Neural progenitor cell (in vitro differentiated cells): ENCODE data around the gene TMEM164. TPM values are rescaled to one million over a fixed set of nuclear protein-coding genes. Genes with fewer than 3 reads are reported as not detected.

Experiments used
- DNase-seq: peaks from one replicate; pipeline ENCODE4 v3.0.0-alpha.2; 2016; ENCODE audit warnings: low spot score
- H2AFZ ChIP-seq: fragments of 200-600 bp; sonication (generic); replicated peaks from 2 replicates; pipeline ENCODE4 v1.6.1; 2016; ENCODE audit warnings: antibody characterized with exemption
- H3F3A ChIP-seq: fragments of 200-600 bp; sonication (generic); 2 replicates; pipeline ENCODE4 v1.6.1; 2016; ENCODE audit warnings: antibody characterized with exemption, low read depth
- H3K27ac ChIP-seq: fragments of 200-600 bp; sonication (generic); 2 replicates; pipeline ENCODE4 v1.5.1; 2016; ENCODE audit warnings: mild to moderate bottlenecking
- H3K27me3 ChIP-seq: fragments of 200-600 bp; sonication (generic); 2 replicates; pipeline ENCODE4 v1.6.1; 2016; ENCODE audit warnings: mild to moderate bottlenecking, moderate library complexity
- H3K36me3 ChIP-seq: fragments of 200-600 bp; sonication (generic); 2 replicates; pipeline ENCODE4 v1.5.1; 2016
- H3K4me1 ChIP-seq: fragments of 200-600 bp; sonication (generic); 2 replicates; pipeline ENCODE4 v1.6.1; 2016; ENCODE audit warnings: mixed run types
- H3K4me2 ChIP-seq: fragments of 200-600 bp; sonication (generic); 2 replicates; pipeline ENCODE4 v1.6.1; 2016
- H3K4me3 ChIP-seq: fragments of 200-600 bp; sonication (generic); 2 replicates; pipeline ENCODE4 v1.5.1; 2016
- H3K79me2 ChIP-seq: fragments of 200-600 bp; sonication (generic); 2 replicates; pipeline ENCODE4 v1.6.1; 2016; ENCODE audit warnings: low read depth
- H3K9ac ChIP-seq: fragments of 200-600 bp; sonication (generic); 2 replicates; pipeline ENCODE4 v1.6.1; 2016
- H3K9me3 ChIP-seq: fragments of 200-600 bp; sonication (generic); 2 replicates; pipeline ENCODE4 v1.5.1; 2016; ENCODE audit warnings: low read depth
- H4K20me1 ChIP-seq: fragments of 200-600 bp; sonication (generic); 2 replicates; pipeline ENCODE4 v1.6.1; 2016; ENCODE audit warnings: low read depth
- H3K27ac Mint-ChIP-seq: 3 replicates; pipeline ENCODE4 v1.8.0; 2021; ENCODE audit warnings: mixed read lengths
- H3K27me3 Mint-ChIP-seq: 2 replicates; pipeline ENCODE4 v1.8.0; 2022; ENCODE audit warnings: low read depth, mild to moderate bottlenecking, inconsistent platforms, moderate library complexity, mixed read lengths; ENCODE audit not compliant: insufficient read depth
- H3K36me3 Mint-ChIP-seq: 3 replicates; pipeline ENCODE4 v1.8.0; 2021; ENCODE audit warnings: mixed read lengths
- H3K4me1 Mint-ChIP-seq: 3 replicates; pipeline ENCODE4 v1.8.0; 2021; ENCODE audit warnings: mixed read lengths
- H3K4me3 Mint-ChIP-seq: 3 replicates; pipeline ENCODE4 v1.8.0; 2021; ENCODE audit warnings: mild to moderate bottlenecking, moderate library complexity, mixed read lengths
- H3K9me3 Mint-ChIP-seq: 3 replicates; pipeline ENCODE4 v1.8.0; 2020; ENCODE audit warnings: mixed read lengths
- EZH2 ChIP-seq: fragments of 200-600 bp; sonication (generic); IDR thresholded peaks from 2 replicates; pipeline ENCODE4 v1.6.1; 2017; ENCODE audit warnings: antibody characterized with exemption, mild to moderate bottlenecking, moderate library complexity
- EZH2phosphoT487 ChIP-seq: fragments of 200-600 bp; sonication (generic); IDR thresholded peaks from 2 replicates; pipeline ENCODE4 v1.6.1; 2017; ENCODE audit warnings: antibody characterized with exemption
- total RNA-seq: library from RNA; depleted of rRNA; stranded (reverse); fragments of >200 nt; gene quantifications from 2 replicates; pipeline ENCODE4 v1.2.3, GENCODE V29; 2015; ENCODE audit warnings: low replicate concordance
- TF ChIP-seq, protein P1 (sequence below): fragments of 200-600 bp; sonication (generic); IDR thresholded peaks from 2 replicates; pipeline ENCODE4 v1.5.1; 2017; ENCODE audit warnings: antibody characterized with exemption, mild to moderate bottlenecking

Gene TMEM164
- total RNA-seq, 1 donor from 2014 or later = 15.5 TPM

DNA sequence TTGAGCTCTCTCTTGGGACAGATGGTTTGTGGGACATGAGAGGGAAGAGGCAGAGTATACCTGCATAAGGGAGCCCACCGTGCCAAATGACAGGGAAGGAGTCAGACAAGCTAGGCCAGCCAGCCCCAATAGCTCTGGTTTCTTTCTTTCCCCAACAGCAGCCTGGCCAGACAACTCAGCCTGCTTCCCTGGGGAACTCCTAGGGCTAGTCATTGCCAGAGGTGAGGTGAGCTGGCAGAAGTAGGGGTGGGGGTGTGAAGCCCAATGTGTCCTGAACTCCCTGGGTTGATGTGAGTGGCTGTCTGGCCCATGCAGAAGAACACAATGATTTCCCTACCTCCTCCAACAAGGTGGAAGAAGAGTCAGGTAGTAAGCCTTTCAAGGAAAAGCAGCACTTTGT is 179.4 kb downstream of the TMEM164 start:
- no peaks in the 10 kb centered on the region for H3K9me3 ChIP-seq
- no peak overlapping the region for H3K9ac ChIP-seq
- Mint-ChIP-seq H3K27ac (no peak overlapping the region), H3K9me3 (peaks cover 15% of the 10 kb centered on the region), H3K27me3 (peaks cover 4% of the 10 kb centered on the region), H3K36me3 (peaks cover 38% of the 10 kb centered on the region), H3K4me1 (peaks cover 5% of the 10 kb centered on the region), H3K4me3 (no peak overlapping the region)
- DNase-seq = no peak
- H3K4me3 ChIP-seq = no peak overlapping the region
- no peak overlapping the region for H3K4me2 ChIP-seq
- no peaks in the 10 kb centered on the region for H3K4me1 ChIP-seq
- H3K27me3 ChIP-seq = no peaks in the 10 kb centered on the region
- H4K20me1 ChIP-seq = no peaks in the 10 kb centered on the region
- H3K27ac ChIP-seq = no peak overlapping the region
- no peaks in the 10 kb centered on the region for H3K36me3 ChIP-seq
- TF ChIP-seq EZH2 (no peak), EZH2phosphoT487 (no peak)
- H3K79me2 ChIP-seq = no peaks in the 10 kb centered on the region
- H2AFZ ChIP-seq = no peak overlapping the region
- no peaks in the 10 kb centered on the region for H3F3A ChIP-seq

GRCh38 chrX:110182865-110183264 is 180.0 kb downstream of the TMEM164 start:
- no peaks in the 10 kb centered on the region for H4K20me1 ChIP-seq
- no peak overlapping the region for H3K9ac ChIP-seq

GRCh38 chrX:110183314-110183713 is 180.4 kb downstream of the TMEM164 start:
- Mint-ChIP-seq H3K9me3 (peaks cover 15% of the 10 kb centered on the region), H3K27me3 (peaks cover 5% of the 10 kb centered on the region), H3K4me3 (no peak overlapping the region), H3K36me3 (peaks cover 39% of the 10 kb centered on the region), H3K4me1 (peaks cover 5% of the 10 kb centered on the region), H3K27ac (no peak overlapping the region)
- Histone ChIP-seq H3K79me2 (no peaks in the 10 kb centered on the region), H3K9ac (no peak overlapping the region), H3K4me3 (no peak overlapping the region), H3K27me3 (no peaks in the 10 kb centered on the region), H4K20me1 (no peaks in the 10 kb centered on the region), H3K36me3 (no peaks in the 10 kb centered on the region), H3K4me2 (no peak overlapping the region), H2AFZ (no peak overlapping the region), H3K4me1 (no peaks in the 10 kb centered on the region), H3K9me3 (no peaks in the 10 kb centered on the region), H3K27ac (no peak overlapping the region), H3F3A (no peaks in the 10 kb centered on the region)
- TF ChIP-seq, protein P1, sequence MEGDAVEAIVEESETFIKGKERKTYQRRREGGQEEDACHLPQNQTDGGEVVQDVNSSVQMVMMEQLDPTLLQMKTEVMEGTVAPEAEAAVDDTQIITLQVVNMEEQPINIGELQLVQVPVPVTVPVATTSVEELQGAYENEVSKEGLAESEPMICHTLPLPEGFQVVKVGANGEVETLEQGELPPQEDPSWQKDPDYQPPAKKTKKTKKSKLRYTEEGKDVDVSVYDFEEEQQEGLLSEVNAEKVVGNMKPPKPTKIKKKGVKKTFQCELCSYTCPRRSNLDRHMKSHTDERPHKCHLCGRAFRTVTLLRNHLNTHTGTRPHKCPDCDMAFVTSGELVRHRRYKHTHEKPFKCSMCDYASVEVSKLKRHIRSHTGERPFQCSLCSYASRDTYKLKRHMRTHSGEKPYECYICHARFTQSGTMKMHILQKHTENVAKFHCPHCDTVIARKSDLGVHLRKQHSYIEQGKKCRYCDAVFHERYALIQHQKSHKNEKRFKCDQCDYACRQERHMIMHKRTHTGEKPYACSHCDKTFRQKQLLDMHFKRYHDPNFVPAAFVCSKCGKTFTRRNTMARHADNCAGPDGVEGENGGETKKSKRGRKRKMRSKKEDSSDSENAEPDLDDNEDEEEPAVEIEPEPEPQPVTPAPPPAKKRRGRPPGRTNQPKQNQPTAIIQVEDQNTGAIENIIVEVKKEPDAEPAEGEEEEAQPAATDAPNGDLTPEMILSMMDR = no peak
- no peak for DNase-seq

More at GRCh38 chrX:110182865-110183264, 180.0 kb downstream of the TMEM164 start:
- Mint-ChIP-seq H3K27ac (no peak overlapping the region), H3K4me1 (peaks cover 5% of the 10 kb centered on the region), H3K27me3 (peaks cover 4% of the 10 kb centered on the region), H3K36me3 (peaks cover 39% of the 10 kb centered on the region), H3K4me3 (no peak overlapping the region), H3K9me3 (peaks cover 15% of the 10 kb centered on the region)
- Histone ChIP-seq H3K4me1 (no peaks in the 10 kb centered on the region), H3K36me3 (no peaks in the 10 kb centered on the region), H3K27me3 (no peaks in the 10 kb centered on the region), H3K4me2 (no peak overlapping the region), H3K4me3 (no peak overlapping the region), H3K9me3 (no peaks in the 10 kb centered on the region), H3F3A (no peaks in the 10 kb centered on the region), H2AFZ (no peak overlapping the region), H3K27ac (no peak overlapping the region), H3K79me2 (no peaks in the 10 kb centered on the region)
- no peak for DNase-seq
- TF ChIP-seq EZH2 (no peak), EZH2phosphoT487 (no peak)
- TF ChIP-seq, protein P1 = no peak

GRCh38 chrX:110188701-110189558 is 186.0 kb downstream of the TMEM164 start:
- no peaks in the 10 kb centered on the region for H3K36me3 ChIP-seq
- H3K9ac ChIP-seq = no peak overlapping the region
- Mint-ChIP-seq H3K9me3 (peaks cover 15% of the 10 kb centered on the region), H3K4me3 (no peak overlapping the region), H3K4me1 (no peaks in the 10 kb centered on the region), H3K27me3 (peaks cover 2% of the 10 kb centered on the region), H3K36me3 (peaks cover 25% of the 10 kb centered on the region), H3K27ac (no peak overlapping the region)
- H3K79me2 ChIP-seq = no peaks in the 10 kb centered on the region
- no peaks in the 10 kb centered on the region for H3F3A ChIP-seq
- H3K27me3 ChIP-seq = no peaks in the 10 kb centered on the region
- H3K4me2 ChIP-seq = no peak overlapping the region
- no peaks in the 10 kb centered on the region for H3K9me3 ChIP-seq
- H4K20me1 ChIP-seq = no peaks in the 10 kb centered on the region
- H3K4me3 ChIP-seq = no peak overlapping the region
- H2AFZ ChIP-seq = no peak overlapping the region
- TF ChIP-seq, protein P1 = no peak
- TF ChIP-seq EZH2 = no peak
- no peak for TF ChIP-seq EZH2phosphoT487
- no peaks in the 10 kb centered on the region for H3K4me1 ChIP-seq
- DNase-seq = no peak
- H3K27ac ChIP-seq = no peak overlapping the region
